GM12872 (cell line): ENCODE data around the gene WDR45B.

ENCODE experiments used
- CTCF ChIP-seq: IDR thresholded peaks from 3 replicates; pipeline ENCODE4 v1.5.1; 2011; ENCODE audit warnings: low read depth, mild to moderate bottlenecking, low read length, moderate library complexity; ENCODE audit not compliant: insufficient read depth

WDR45B gene

GRCh38 chr17:82565551-82565950, 82.7 kb downstream of the WDR45B start:
- TF ChIP-seq CTCF = no peak
